GM19023 (cell line): ENCODE data around the gene PELI2.

ENCODE experiments used
- ATAC-seq: cut with Tn5 transposase; IDR thresholded peaks from one replicate; pipeline ENCODE4 v1.9.1; 2021; ENCODE audit warnings: mild to moderate bottlenecking, moderate library complexity; ENCODE audit not compliant: unreplicated experiment

Gene PELI2

DNA sequence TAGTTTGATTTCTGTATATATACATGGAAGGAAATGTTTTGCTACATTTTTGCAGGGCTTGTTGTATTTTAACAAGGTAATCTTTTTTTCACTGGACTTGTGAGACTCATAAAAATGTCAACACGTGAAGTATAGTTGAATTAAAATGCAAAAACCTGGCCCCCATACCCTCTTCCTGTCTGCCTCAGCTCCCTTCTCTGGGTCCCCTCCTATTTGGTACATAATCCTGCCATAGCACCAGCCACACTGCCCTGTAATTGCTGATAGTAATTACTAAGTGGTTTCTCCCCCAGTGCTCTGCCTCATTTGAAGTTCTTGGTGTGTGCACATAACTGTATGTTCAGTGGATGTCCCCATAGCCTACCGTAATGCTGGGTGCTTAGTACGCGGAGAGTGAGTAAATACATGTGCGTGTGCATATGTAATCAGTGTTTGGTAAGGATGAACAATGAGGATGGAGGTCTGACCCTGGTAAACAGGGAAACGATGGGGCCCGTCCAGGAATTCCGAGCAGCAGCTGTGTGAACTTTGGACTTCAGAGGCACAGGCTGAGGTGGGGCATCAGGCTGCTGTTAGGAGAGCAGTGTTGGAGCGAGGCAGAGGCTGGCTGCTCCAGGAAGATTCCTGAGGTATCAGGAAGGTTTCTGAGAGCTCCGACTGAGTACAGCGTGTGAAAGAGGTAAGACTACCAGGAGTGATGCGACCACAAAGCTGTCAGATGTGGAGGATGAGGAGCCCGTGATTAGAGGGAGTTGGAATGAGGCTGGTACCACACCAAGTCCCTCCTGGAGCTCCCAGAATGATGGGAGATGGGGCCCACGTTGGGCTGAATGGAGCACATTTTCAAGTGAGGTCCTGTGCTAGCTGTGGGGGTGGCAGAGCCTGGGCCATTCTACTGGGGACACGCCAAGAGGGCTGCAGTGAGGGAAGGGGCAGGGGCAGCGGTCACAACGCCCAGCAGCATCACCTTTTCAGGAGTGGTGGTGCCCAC, 106.8 kb downstream of the PELI2 start:
- no peak for ATAC-seq

DNA sequence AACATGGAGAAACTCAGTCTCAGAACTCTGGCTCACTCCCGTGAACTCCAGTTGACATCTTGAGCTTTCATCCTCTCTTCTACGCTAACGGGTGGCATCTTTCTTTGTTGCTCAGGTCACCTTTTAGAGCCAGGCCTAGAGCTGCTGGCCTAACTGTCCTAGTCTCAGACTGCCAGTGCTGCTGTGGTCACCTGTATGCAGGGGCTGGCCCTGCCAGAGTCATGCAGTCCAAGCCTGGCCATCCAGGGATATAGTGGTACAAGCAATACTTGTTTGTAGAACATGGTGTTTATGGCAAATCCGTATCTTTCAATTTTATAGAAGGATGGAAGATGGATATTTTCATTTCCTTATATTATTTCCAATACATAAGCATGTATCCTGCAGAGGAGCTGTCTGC, 117.2 kb downstream of the PELI2 start:
- ATAC-seq = no peak

DNA sequence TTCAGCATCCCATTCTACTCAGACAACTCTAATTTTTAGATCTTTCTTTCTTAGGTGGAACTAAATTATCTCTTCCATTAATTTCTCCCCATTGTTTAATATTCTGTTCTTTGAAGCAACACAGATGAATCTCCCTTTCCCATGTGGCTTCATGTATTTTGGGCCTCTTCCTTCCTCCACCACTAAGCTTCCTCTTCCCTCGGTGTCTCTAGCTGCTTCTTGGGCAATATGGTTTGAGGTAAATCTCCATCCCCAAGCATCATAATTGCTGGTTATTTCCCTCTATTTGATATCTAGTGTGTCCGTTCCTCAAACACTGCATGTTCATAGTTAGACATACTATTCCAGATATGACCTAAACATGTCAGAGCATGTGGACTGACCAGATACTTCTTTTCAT, 119.2 kb downstream of the PELI2 start:
- ATAC-seq = no peak

DNA sequence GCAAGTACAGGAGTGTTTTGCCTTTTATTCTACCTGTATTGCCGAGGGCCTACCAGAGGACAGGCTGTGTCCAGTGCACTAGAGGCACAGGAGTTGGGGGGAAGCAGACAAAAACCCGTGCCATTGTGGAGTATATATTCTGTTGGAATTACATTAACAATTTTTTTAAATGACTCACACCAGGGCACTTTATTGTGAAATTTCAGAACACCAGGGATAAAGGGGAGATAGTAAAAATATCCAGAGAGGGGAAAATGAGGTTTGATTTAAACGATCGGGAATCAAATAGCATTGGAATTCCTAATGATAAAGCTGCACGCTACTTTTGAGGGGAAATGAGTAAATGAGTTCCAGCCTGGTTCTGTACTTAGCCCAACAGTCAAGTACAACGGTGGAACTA, 123.2 kb downstream of the PELI2 start:
- no peak for ATAC-seq

DNA sequence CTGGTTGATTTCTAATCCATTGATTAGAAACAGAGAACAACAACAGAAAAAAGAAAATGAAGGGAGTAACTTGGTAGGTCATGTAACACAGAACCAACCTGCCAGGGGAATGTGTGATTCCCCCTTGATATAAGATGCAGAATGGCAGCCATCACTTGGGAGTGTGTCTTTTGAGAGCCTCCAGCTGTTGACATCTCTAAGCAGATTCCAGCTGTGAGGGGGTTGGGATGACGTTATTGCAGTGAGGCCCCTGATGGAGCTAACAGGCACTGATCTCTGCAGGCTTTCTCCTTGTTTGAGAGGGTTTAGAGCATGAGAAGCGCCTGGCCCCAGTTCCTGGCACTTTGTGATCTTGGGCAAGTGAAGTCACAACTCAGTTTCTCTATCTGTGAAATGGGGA, 124.9 kb downstream of the PELI2 start:
- no peak for ATAC-seq

DNA sequence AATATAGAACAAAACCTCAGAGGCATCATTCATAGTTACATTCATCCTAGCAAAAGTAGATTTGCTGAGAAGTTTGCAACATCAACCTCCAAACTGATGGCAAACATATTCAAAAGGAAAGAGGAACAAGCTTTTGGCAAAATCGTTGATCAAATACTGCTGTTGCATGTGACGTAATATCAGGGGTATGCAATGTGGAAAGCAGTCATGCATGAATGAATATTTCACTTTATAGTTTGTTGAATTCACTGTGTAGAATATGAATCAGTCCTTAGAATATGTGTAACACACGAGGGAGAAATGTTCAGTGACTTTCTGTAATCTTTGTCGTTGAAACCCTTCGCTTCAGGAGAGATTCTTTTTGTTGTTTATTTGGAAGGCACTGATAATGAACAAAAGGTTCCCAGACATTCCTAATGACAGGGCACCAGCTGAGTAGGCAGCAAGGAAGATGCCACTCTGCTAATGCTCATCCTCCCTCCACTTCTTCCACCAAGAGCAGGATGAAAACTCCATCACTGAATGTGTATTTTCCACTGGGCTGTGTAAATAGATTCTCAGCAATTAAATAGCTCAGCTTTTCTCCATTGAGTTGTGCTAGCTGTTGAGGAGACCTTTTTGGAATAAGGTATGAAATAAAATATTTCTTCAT, 126.1 kb downstream of the PELI2 start:
- no peak for ATAC-seq

DNA sequence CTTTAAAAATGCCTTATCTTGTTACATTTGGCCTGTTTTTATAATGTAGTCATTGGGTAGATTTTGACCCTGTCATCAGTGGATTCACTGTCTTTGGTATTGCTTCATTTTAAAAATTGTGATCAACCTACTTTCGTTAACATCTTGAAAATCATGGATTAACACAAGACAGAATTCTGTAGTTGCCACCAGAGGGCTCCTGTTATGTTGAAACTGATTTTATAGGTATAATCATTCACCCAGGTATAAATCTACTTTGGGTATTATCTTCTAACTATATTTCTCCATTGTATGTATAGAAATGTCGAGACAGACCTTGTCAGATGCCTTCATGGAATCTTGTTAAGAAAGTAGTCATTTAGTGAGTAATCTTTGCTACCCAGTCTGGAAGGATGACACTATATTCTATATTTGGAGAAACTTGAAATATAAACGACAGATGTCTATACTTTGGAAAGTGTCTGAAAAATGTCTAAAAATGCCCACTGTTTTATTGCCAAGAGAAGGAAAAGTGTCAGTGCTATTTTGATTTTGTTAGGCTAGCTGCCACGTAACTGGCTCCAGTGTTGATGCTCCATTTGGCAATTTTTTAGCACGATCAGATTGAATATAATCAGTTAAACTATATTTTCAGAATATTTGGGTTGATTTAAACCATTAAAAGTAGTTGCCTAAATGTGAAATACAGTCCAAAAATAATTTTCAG, 129.4 kb downstream of the PELI2 start:
- ATAC-seq = no peak

DNA sequence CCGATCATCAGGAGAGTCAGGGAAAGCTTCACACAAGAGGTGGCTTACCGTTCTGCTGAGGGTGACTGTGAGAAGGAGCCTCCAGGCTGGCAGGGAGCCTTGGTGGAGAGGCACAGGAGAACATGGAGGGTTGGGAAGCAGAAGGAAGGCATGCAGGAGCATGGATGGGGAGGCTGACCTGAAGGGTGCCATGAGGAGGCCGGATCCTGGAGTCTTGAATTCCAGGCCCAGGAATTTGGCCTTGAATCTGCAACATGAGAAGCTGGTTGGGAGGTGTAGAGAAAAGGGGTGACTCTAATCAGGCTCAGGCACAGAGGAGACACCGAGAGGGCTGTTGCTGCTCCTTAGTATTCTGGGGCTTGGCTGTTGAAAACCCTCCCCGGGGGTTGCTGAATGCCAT, 130.2 kb downstream of the PELI2 start:
- no peak for ATAC-seq

DNA sequence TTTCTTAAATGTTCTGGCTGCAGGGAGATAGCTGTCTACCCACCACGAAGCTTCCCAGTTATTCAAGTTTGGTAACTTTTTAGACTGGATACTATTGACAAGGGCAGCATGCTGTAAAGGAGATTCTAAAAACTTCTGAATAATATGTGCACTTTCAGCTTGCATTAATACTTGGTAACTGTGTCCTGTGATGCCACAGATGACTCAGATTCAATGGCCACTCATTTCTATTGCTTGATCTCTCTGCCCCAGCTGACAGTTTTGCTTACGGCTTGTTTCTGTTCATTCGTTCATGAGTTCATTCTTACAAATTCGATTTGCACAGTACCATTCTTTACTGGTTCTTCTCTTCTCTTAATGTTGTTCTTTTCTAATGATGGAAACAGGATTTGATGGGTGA, 142.8 kb downstream of the PELI2 start:
- ATAC-seq = no peak

DNA sequence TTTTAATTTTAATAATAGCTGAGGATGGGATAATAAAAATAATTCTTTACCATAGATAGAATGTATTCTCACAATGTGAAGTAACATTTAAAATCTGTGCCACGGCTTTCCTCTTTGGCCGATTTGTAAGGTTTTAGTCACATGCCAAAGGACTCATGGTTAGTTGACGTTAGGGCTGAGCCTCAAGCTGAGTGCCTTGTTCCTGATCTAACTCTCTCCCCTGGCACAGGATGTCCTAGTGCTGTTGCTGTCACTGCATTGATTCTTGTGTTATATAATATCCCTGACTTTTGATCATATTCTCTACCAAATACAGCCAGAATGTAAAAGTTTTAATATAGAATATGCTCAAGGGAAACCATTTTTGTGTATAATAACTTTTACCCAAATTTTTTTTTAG, 144.3 kb downstream of the PELI2 start:
- no peak for ATAC-seq

DNA sequence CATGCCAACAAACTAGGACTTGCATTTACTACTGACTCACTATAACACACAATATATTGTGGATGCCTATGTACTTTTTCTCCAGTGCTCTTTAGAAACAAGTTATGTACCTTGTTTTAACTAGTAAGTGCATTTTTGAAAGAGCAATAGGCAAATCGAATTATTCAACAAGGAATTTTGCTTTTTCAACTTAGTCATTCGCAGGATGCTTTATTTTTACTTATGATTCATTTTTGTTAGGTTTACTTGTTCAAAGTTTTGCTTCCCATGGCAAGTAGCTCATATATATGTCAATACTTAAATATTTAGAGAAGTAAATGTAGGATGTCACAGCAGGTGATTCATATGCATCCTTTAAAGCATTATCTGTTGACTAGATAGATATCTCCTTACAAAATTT, 149.8 kb downstream of the PELI2 start:
- no peak for ATAC-seq

DNA sequence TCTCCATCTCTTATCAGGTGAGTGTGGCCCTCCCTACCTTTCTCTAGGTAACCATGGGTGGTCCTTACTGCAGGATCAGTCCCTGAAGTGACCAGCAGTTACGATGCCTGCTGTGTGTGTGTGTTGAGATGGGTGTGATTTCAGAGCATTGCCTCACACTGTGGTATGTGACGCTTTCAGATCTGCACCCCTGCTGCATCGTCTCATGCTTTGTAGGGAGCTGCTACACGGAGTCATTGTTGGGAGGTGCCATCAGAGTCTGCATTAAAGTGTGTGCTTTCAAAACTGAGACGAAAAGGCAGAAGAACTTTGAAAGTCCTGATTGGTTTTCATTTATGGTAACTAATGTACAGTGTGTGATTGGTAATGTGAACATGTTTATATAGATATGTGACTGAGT, 150.5 kb downstream of the PELI2 start:
- ATAC-seq = no peak

DNA sequence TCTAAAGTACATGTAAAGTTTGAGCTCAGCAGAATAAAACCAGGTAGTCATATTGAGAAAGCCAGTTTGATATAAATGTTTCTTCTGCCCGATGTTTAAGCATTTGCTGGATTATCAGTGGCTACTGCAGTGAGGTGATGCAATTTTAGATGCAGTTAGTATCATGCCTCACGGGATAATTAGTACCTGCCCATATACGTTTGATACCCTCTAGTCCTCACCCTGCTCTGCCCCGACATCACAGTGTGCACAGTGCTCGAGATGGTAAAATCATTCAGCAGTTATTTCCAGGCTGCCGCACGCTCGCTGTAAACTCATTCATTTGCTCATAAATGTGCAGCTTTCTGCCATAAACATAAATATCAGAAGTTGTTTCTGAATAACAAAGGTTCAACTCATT, 152.7 kb downstream of the PELI2 start:
- no peak for ATAC-seq

DNA sequence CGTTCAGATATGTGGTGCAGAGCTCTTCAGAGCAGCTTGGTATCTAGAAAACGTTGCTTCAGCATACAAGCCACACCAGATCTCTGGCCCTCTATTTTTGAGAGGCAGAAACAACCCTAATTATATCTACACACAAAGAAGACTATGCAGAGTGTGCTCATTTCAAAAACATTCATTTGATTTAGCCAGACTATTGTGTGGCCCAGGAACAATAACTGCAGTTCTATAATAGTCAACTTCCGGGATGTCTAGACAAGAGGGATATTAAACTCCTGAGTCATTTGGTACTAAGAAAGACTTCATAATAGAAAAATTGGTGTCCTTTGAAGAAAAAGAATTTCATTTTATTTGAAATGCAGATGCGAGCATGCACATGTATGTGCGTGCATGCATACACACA, 153.8 kb downstream of the PELI2 start:
- ATAC-seq = no peak

DNA sequence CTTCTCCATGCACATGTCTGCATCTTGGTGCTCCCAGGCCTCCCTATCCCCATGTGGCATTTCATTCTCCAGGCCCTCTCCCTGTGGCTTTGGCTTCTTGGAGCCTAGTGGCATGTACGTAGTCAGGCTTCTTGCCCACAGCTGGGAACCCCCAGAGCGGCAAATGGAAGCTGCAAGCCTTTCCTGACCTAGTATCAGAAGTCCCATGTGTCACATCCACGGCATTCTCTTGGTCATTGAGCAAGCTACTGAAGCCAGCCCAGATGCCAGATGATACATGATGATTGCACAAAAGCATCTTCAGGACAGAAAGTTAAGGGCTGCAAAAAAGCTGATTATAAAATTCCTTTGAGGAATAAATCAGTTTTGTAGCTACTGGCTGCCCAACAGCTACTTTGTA, 154.9 kb downstream of the PELI2 start:
- no peak for ATAC-seq

DNA sequence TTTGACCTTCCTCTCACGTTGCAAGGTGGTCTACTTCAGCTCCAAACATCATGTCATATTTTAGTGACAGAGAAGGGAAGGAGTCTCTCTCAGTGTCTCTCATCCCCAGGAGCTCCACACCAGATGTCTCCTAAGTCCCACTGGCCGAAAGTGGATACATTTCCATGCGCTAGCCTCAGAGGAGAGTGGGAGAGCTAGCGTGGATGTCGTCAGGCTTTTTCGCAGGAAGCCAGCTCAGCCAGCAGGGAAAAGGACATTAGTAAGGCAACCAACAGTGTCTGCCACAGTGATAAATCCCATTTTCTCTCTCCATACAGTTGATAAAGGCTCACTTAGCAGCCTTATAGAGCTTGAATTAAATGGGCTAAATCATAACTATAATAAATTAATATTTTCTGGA, 155.7 kb downstream of the PELI2 start:
- ATAC-seq = no peak

DNA sequence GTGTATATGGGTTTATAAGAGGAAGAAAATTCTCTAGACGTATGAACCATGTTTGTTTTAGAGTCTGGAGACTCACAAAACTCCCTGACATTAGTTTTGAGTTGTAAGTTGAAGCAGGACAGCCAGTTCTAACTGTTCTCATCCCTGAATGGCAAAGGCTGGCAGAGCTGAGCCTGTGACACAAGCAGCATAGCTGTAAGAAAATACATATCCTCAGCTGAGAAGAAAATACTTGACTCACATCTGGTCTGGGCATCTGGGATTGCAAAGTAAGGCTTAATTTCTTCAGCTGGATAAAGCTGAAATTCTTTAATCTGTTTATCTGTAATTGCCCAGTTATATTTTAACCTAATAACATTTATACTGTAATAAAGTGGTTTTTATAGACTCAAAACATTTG, 156.3 kb downstream of the PELI2 start:
- no peak for ATAC-seq

DNA sequence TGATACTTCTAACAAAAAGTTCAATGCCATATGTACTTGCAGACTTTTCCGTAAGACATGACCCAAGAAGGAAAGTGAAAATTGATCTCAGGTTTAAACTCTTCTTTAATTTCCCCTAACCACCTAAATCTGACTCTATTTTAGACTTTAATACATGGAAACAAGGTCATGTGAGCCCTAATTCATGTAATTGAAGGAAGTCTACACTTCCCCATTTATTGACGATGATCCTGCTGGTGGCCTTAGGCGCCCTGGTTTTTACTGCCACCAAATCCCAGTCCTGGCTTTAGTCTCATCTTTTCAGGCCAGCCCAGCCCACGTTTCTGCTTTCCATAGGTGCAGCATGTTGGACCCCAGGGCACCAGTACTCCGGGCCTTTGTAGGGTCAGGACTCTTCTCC, 157.9 kb downstream of the PELI2 start:
- ATAC-seq = no peak

DNA sequence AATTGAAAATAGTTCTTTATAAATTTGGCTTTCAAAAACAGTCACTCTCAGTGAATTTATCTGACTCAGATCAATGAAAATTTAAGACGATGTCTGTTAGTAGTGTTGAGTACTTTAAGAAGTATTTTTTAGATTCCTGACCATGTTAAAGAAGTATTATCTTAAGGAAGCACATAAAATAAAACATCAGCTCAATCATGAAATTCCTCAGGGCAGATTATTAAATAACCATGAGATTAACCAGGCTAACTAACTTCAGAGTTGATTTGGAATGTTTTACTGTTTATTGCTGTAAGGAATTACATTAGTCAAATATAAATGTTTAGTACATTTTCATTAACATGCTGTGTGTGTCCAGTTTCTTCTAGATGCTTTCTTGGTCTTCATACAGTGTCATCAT, 160.2 kb downstream of the PELI2 start:
- ATAC-seq = no peak

DNA sequence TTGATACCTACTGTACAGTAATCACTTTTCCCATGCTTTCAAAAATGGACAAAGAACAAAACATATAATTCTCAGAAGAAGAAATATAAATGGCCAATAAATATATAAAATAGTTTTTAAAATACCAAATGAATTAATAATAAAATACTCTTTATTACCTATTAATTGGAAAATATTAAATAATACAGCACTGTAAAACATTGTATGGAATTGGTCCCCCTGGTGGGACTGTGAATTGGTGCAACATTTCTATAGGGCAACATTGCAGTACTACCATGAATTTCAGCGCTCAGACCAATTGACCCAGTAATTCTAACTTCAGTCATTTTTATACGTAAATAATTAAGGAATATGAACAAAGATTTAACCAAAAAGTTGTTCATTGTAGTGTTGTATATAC, 162.6 kb downstream of the PELI2 start:
- no peak for ATAC-seq

DNA sequence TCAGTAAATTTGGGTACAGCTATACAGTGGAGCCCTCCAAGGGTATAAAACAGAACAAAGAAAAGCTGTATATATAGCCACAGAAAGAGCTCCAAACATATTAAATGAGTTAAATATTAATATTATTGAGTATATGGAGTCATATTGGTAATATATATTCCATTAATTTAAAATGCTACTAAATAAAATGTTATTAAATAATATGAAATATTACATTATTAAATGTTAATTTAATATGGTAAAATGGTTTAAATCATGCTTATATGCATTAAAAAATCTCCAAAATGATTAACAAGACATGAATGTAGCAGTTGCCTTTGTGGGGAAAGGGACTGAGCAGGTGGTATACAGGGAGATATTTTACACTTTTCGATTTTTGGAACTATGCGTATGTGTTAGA, 164.0 kb downstream of the PELI2 start:
- ATAC-seq = no peak

DNA sequence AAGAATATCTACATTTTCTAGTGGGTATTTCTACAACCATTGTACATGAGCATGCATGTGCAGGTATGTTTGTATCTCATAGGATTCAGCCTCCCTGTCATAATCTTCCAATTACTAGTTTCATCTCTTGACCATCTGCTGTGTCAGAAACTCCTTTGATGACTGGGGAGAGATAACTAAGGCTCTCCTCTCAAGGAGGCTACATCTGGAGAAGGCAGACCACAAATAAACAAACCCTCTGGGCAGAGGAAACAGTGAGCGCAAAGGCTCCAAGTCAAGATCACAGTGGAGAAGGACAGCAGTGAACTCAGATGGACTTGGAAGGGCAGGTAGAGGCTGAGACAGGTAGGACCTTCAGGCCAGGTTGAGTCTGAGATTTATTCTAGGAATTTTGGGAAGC, 166.4 kb downstream of the PELI2 start:
- no peak for ATAC-seq
